GM12878 (cell line): Measurements from ENCODE around the gene RHBDD3. TPM values are rescaled to one million over a fixed set of nuclear protein-coding genes. Genes with fewer than 3 reads are reported as not detected.

Experiments
- ATAC-seq: fragments of 200-7000 bp; cut with Tn5 transposase; 3 replicates; pipeline ENCODE4 v1.9.1; 2020; ENCODE audit warnings: mild to moderate bottlenecking, moderate library complexity
- BruUV-seq: library from RNA; stranded (reverse); fragments of 400-500 nt; replicated peaks from 2 replicates; lab custom pipeline; 2021; lab: Mats Ljungman, UMichigan
- CTCF ChIA-PET: fragments of 300-600 bp; sonication (Branson Sonifier 250); formaldehyde crosslinking; extraction: SDS; loops from one replicate; lab custom pipeline; 2021; ENCODE audit warnings: inconsistent platforms; lab: Yijun Ruan, JAX
- POLR2A ChIA-PET: fragments of 350-600 bp; formaldehyde crosslinking; extraction: SDS; loops from one replicate; lab custom pipeline; 2021; ENCODE audit warnings: inconsistent platforms; lab: Charles Lee
- RAD21 ChIA-PET: fragments of 300-600 bp; sonication (Branson Sonifier 250); formaldehyde crosslinking; loops from one replicate; lab custom pipeline; 2023; ENCODE audit warnings: antibody characterized with exemption; ENCODE audit not compliant: unreplicated experiment; lab: Charles Lee
- SMC1A ChIA-PET: fragments of 300-600 bp; sonication (Branson Sonifier 250); formaldehyde crosslinking; loops from one replicate; lab custom pipeline; 2023; ENCODE audit not compliant: unreplicated experiment, uncharacterized antibody; lab: Charles Lee
- DNase-seq: peaks from one replicate; pipeline ENCODE4 v3.0.0-alpha.2; 2011; ENCODE audit warnings: low read depth, low spot score
- FAIRE-seq: peaks from 3 replicates; lab custom pipeline; 2011; peaks lifted over from hg19 to GRCh38; lab: Jason Lieb, UNC
- H2AFZ ChIP-seq: 2 replicates; pipeline ENCODE4 v1.6.0; 2011; ENCODE audit warnings: low read depth, low read length, control low read depth; ENCODE audit not compliant: control insufficient read depth
- H3K27ac ChIP-seq: 2 replicates; pipeline ENCODE4 v1.5.1; 2011; ENCODE audit warnings: control low read depth; ENCODE audit not compliant: control insufficient read depth, insufficient read depth
- H3K27me3 ChIP-seq, 2 experiments: replicated peaks in 1 of 2; 2 replicates each; pipeline versions ENCODE4 v1.6.0 to v1.6.1; 2011; ENCODE audit warnings: low read length in 1 of 2; ENCODE audit not compliant: control insufficient read depth in 2 of 2, insufficient read depth in 2 of 2
- H3K36me3 ChIP-seq, 2 experiments: 2 replicates each; pipeline ENCODE4 v1.5.1; 2011; ENCODE audit warnings: low read length in 1 of 2; ENCODE audit not compliant: control insufficient read depth in 2 of 2, insufficient read depth in 2 of 2
- H3K4me1 ChIP-seq: 2 replicates; pipeline ENCODE4 v1.6.1; 2011; ENCODE audit warnings: mild to moderate bottlenecking, low read length, moderate library complexity, mixed read lengths; ENCODE audit not compliant: control insufficient read depth, insufficient read depth
- H3K4me2 ChIP-seq: 2 replicates; pipeline ENCODE4 v1.6.0; 2011; ENCODE audit warnings: control low read depth; ENCODE audit not compliant: control insufficient read depth, insufficient read depth
- H3K4me3 ChIP-seq: fragments of 200-600 bp; sonication (generic); 2 replicates; pipeline ENCODE4 v1.5.1; 2016
- H3K79me2 ChIP-seq: 2 replicates; pipeline ENCODE4 v1.6.0; 2011; ENCODE audit warnings: low read length; ENCODE audit not compliant: control insufficient read depth, insufficient read depth
- H3K9ac ChIP-seq: 2 replicates; pipeline ENCODE4 v1.8.0; 2011; ENCODE audit warnings: low read length, control low read depth, mixed read lengths; ENCODE audit not compliant: control insufficient read depth, insufficient read depth
- H3K9me3 ChIP-seq: replicated peaks from 3 replicates; pipeline ENCODE4 v1.5.1; 2011; ENCODE audit warnings: mild to moderate bottlenecking, low read length; ENCODE audit not compliant: control insufficient read depth, insufficient read depth
- H4K20me1 ChIP-seq: 2 replicates; pipeline ENCODE4 v1.6.0; 2011; ENCODE audit not compliant: control insufficient read depth, insufficient read depth
- ELK1 ChIP-seq: IDR thresholded peaks from 2 replicates; pipeline ENCODE4 v1.6.1; 2012; ENCODE audit warnings: low read depth, low read length, improper control_type of control experiment
- FOS ChIP-seq: IDR thresholded peaks from 3 replicates; pipeline ENCODE4 v1.6.1; 2011; ENCODE audit warnings: borderline replicate concordance; ENCODE audit not compliant: insufficient read length; ENCODE audit errors: extremely low read depth
- HCFC1 ChIP-seq: fragments of 150-350 bp; IDR thresholded peaks from 2 replicates; pipeline ENCODE4 v1.6.1; 2014; ENCODE audit warnings: low read length
- MAX ChIP-seq: IDR thresholded peaks from 2 replicates; pipeline ENCODE4 v1.6.1; 2012; ENCODE audit warnings: low read depth, low read length, improper control_type of control experiment
- POLR2AphosphoS5 ChIP-seq: IDR thresholded peaks from 2 replicates; pipeline ENCODE4 v1.6.1; 2011; ENCODE audit warnings: mild to moderate bottlenecking, low read length, inconsistent platforms
- RAD21 ChIP-seq: IDR thresholded peaks from 2 replicates; pipeline ENCODE4 v1.6.1; 2011; ENCODE audit warnings: mild to moderate bottlenecking, low read depth, low read length, moderate library complexity; ENCODE audit not compliant: insufficient read depth
- SMAD5 ChIP-seq: IDR thresholded peaks from 2 replicates; pipeline ENCODE4 v1.6.1; 2016; ENCODE audit warnings: antibody characterized with exemption, low read depth
- SMARCA5 ChIP-seq: fragments of 450-650 bp; IDR thresholded peaks from 2 replicates; pipeline ENCODE4 v1.6.1; 2017; ENCODE audit warnings: mild to moderate bottlenecking
- TARDBP ChIP-seq: IDR thresholded peaks from 2 replicates; pipeline ENCODE4 v1.6.1; 2016; ENCODE audit warnings: borderline replicate concordance
- TCF7 ChIP-seq: IDR thresholded peaks from 2 replicates; pipeline ENCODE4 v1.6.1; 2014; ENCODE audit warnings: antibody characterized with exemption, borderline replicate concordance
- ZNF217 ChIP-seq: fragments of 450-650 bp; IDR thresholded peaks from 2 replicates; pipeline ENCODE4 v1.6.1; 2017; ENCODE audit warnings: antibody characterized with exemption, mild to moderate bottlenecking
- in situ Hi-C: fragments of 300-500 bp; cut with MboI; formaldehyde crosslinking; loops from 9 replicates; pipeline ENCODE4 v1.14.3; 2018; ENCODE audit warnings: mixed read lengths
- intact Hi-C: fragments of 100-400 bp; cut with micrococcal nuclease; formaldehyde crosslinking; loops from one replicate; pipeline ENCODE4 v1.14.2; 2022; ENCODE audit not compliant: unreplicated experiment
- polyA plus RNA-seq, 11 experiments: library from polyadenylated mRNA; depleted of rRNA in 4 of 11; unstranded in 6 of 11; stranded (reverse) in 5 of 11; fragments of >200 nt; fragmentation: Nextera tagmentation in 4 of 11; fragmentation: Illumina TruSeq in 1 of 11; extraction: Ambion mirVana in 4 of 11; extraction: Trizol in 1 of 11; gene quantifications; 1 replicate in 1 of 11; 2 replicates in 10 of 11; pipeline versions ENCODE4 v1.2.1 to v1.2.3, GENCODE V29; 2011 to 2016; ENCODE audit warnings: inconsistent platforms in 2 of 11, missing spikeins in 2 of 11, low read depth in 1 of 11
- total RNA-seq, 4 experiments: library from RNA; depleted of rRNA in 3 of 4; stranded (reverse); fragments of >200 nt in 3 of 4; fragmentation: Illumina TruSeq in 1 of 4; extraction: Trizol in 1 of 4; gene quantifications; 2 replicates each; pipeline versions ENCODE4 v1.2.1 to v1.2.3, GENCODE V29; 2013 to 2021
- TF ChIP-seq, protein P1 (sequence below): fragments of 450-650 bp; IDR thresholded peaks from 2 replicates; pipeline ENCODE4 v1.6.1; 2017; ENCODE audit warnings: mild to moderate bottlenecking, moderate library complexity

Gene RHBDD3
- total and polyA plus RNA-seq, 10 of the 15 experiments (the other 5 are each of a cell fraction or from before 2014, with no cell fraction given): 0.27 to 41.2 (median 20.1) TPM

GRCh38 chr22:29292379-29292778, 24.6 kb upstream of the RHBDD3 start:
- Histone ChIP-seq H3K4me1 (peaks cover 4% of the 10 kb centered on the region; the same call in 1 of the 2 replicates), H3K27ac (no peak overlapping the region), H3K4me3 (no peak overlapping the region), H3K79me2 (peaks cover 4% of the 10 kb centered on the region), H4K20me1 (peaks cover 6% of the 10 kb centered on the region; the same call in 1 of the 2 replicates), H2AFZ (no peak overlapping the region), H3K27me3 (no peaks in the 10 kb centered on the region), H3K36me3 (peaks cover 29 to 78% of the 10 kb centered on the region in 2 experiments), H3K9ac (no peak overlapping the region), H3K4me2 (no peak overlapping the region), H3K9me3 (no peaks in the 10 kb centered on the region)
- in situ Hi-C loops: no loop called here
- no peak for DNase-seq
- TF ChIP-seq SMARCA5 (no peak), SMAD5 (no peak), HCFC1 (no peak), POLR2AphosphoS5 (no peak), ELK1 (no peak), TARDBP (no peak), ZNF217 (no peak), FOS (no peak), RAD21 (no peak), MAX (no peak), TCF7 (no peak)
- TF ChIP-seq, protein P1, sequence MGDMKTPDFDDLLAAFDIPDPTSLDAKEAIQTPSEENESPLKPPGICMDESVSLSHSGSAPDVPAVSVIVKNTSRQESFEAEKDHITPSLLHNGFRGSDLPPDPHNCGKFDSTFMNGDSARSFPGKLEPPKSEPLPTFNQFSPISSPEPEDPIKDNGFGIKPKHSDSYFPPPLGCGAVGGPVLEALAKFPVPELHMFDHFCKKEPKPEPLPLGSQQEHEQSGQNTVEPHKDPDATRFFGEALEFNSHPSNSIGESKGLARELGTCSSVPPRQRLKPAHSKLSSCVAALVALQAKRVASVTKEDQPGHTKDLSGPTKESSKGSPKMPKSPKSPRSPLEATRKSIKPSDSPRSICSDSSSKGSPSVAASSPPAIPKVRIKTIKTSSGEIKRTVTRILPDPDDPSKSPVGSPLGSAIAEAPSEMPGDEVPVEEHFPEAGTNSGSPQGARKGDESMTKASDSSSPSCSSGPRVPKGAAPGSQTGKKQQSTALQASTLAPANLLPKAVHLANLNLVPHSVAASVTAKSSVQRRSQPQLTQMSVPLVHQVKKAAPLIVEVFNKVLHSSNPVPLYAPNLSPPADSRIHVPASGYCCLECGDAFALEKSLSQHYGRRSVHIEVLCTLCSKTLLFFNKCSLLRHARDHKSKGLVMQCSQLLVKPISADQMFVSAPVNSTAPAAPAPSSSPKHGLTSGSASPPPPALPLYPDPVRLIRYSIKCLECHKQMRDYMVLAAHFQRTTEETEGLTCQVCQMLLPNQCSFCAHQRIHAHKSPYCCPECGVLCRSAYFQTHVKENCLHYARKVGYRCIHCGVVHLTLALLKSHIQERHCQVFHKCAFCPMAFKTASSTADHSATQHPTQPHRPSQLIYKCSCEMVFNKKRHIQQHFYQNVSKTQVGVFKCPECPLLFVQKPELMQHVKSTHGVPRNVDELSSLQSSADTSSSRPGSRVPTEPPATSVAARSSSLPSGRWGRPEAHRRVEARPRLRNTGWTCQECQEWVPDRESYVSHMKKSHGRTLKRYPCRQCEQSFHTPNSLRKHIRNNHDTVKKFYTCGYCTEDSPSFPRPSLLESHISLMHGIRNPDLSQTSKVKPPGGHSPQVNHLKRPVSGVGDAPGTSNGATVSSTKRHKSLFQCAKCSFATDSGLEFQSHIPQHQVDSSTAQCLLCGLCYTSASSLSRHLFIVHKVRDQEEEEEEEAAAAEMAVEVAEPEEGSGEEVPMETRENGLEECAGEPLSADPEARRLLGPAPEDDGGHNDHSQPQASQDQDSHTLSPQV: no peak
- FAIRE-seq: no peak
- ChIA-PET POLR2A (no interaction called here), RAD21 (no interaction called here), SMC1A (no interaction called here), CTCF (no interaction called here)
- BruUV-seq: no TSS peak
- ATAC-seq: no peak
- intact Hi-C loops: no loop called here
